SH-SY5Y (cell line): Measurements from ENCODE around the gene EYA4.

ENCODE experiments used
- GATA2 ChIP-seq: IDR thresholded peaks from 2 replicates; pipeline ENCODE4 v1.6.1; 2011; ENCODE audit warnings: mild to moderate bottlenecking, low read depth, low read length
- GATA3 ChIP-seq: IDR thresholded peaks from 2 replicates; pipeline ENCODE4 v1.6.1; 2011; ENCODE audit warnings: low read depth, mild to moderate bottlenecking, low read length, moderate library complexity

DNA sequence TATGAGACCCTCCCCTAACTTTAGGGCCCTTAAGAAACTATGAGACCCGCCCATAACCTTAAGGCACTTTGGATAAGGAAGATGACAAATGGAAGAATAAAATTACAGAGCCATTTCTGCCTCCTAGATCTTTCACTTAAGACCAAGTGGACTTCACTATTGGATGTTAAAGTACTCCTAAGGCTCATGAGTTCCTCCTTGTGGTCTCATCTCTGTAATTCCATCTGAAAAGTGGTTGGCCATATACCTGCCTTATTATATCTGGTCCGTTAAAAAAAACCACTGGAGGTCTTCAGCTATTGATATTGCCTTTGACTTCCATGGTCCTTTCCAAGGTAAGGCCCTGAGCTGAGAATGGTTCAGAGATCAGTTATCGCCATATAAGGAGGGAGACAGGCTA lies 310.3 kb downstream of the EYA4 start:
- no peak for TF ChIP-seq GATA3
- TF ChIP-seq GATA2 = no peak
